Sigmoid colon (tissue), 4 donors: ENCODE data around the gene SLC5A2.
"Not testable (repeated sequence)": the region's sequence is repeated elsewhere in the genome, so short reads cannot be mapped to it uniquely, and the experiment has no call there.

Experiments
- CTCF ChIP-seq, 4 experiments: fragments of 450-650 bp in 3 of 4; fragments of 200-600 bp in 1 of 4; IDR thresholded peaks; one replicate each; pipeline ENCODE4 v1.5.1; 2016 to 2019; ENCODE audit warnings: antibody characterized with exemption in 4 of 4, mild to moderate bottlenecking in 3 of 4, moderate library complexity in 2 of 4
- POLR2A ChIP-seq, 2 donors: fragments of 450-650 bp; IDR thresholded peaks; one replicate each; pipeline ENCODE4 v1.6.1; 2016; ENCODE audit warnings: antibody characterized with exemption in 2 of 2, mild to moderate bottlenecking in 2 of 2, moderate library complexity in 2 of 2
- POLR2AphosphoS5 ChIP-seq, 4 donors: sonication (generic); formaldehyde crosslinking; IDR thresholded peaks; one replicate each; pipeline ENCODE4 v1.6.1; 2017; ENCODE audit warnings: antibody characterized with exemption in 4 of 4

GRCh38 chr16:31445931-31446330, 37.0 kb upstream of the SLC5A2 start:
- TF ChIP-seq CTCF, POLR2AphosphoS5, POLR2A (IDR thresholded peaks at IDR 0.05): not testable (repeated sequence)
